GM18511 (cell line): ENCODE data around the gene PODNL1.

Experiments used
- ATAC-seq: cut with Tn5 transposase; IDR thresholded peaks from one replicate; pipeline ENCODE4 v1.9.1; 2021; ENCODE audit warnings: mild to moderate bottlenecking, moderate library complexity; ENCODE audit not compliant: unreplicated experiment

Gene PODNL1

GRCh38 chr19:13899912-13900584 is 38.2 kb downstream of the PODNL1 start:
- no peak for ATAC-seq

- ATAC-seq, result no peak
Observed at GRCh38 chr19:13899393-13899792, 38.8 kb downstream of the PODNL1 start.

GRCh38 chr19:13896227-13896626 is 42.0 kb downstream of the PODNL1 start:
- ATAC-seq, result no peak

- no peak for ATAC-seq
Observed at GRCh38 chr19:13894552-13894951, 43.7 kb downstream of the PODNL1 start.

- no peak for ATAC-seq
Observed at GRCh38 chr19:13892870-13893269, 45.3 kb downstream of the PODNL1 start.

GRCh38 chr19:13890136-13890535 is 48.1 kb downstream of the PODNL1 start:
- no peak for ATAC-seq

GRCh38 chr19:13888281-13888680 is 49.9 kb downstream of the PODNL1 start:
- ATAC-seq, result no peak

- ATAC-seq, result no peak
Observed at GRCh38 chr19:13887517-13887916, 50.7 kb downstream of the PODNL1 start.

- no peak for ATAC-seq
Observed at GRCh38 chr19:13887018-13887436, 51.2 kb downstream of the PODNL1 start.

GRCh38 chr19:13885826-13886365 is 52.3 kb downstream of the PODNL1 start:
- no peak for ATAC-seq

- no peak for ATAC-seq
Observed at GRCh38 chr19:13884726-13885591, 53.3 kb downstream of the PODNL1 start.

GRCh38 chr19:13883516-13884064 is 54.6 kb downstream of the PODNL1 start:
- no peak for ATAC-seq

GRCh38 chr19:13882836-13883235 is 55.4 kb downstream of the PODNL1 start:
- ATAC-seq, result no peak

GRCh38 chr19:13882419-13882795 is 55.8 kb downstream of the PODNL1 start:
- ATAC-seq, result no peak

GRCh38 chr19:13881692-13882418 is 56.4 kb downstream of the PODNL1 start:
- ATAC-seq, result no peak

- ATAC-seq, result no peak
Observed at GRCh38 chr19:13881251-13881691, 56.9 kb downstream of the PODNL1 start.
